Ascending aorta (tissue), 2 donors: ENCODE measurements around the gene SERPINA4. TPM values are rescaled to one million over a fixed set of nuclear protein-coding genes. Genes with fewer than 3 reads are reported as not detected.

Source experiments
- DNase-seq, 2 donors: peaks; one replicate each; pipeline ENCODE4 v3.0.0-alpha.2; 2019; ENCODE audit warnings: low spot score in 2 of 2
- H3K27ac ChIP-seq, 2 donors: fragments of 200-600 bp; sonication (generic); one replicate each; pipeline ENCODE4 v1.5.1; 2016 to 2017; ENCODE audit warnings: mild to moderate bottlenecking in 1 of 2
- H3K27me3 ChIP-seq: fragments of 200-600 bp; sonication (generic); one replicate; pipeline ENCODE4 v1.5.1; 2017
- H3K36me3 ChIP-seq, 2 donors: fragments of 200-600 bp; sonication (generic); one replicate each; pipeline ENCODE4 v1.5.1; 2016
- H3K4me1 ChIP-seq, 2 donors: fragments of 200-600 bp; sonication (generic); one replicate each; pipeline ENCODE4 v1.5.1; 2016 to 2017; ENCODE audit warnings: mild to moderate bottlenecking in 1 of 2
- H3K4me3 ChIP-seq, 2 donors: fragments of 200-600 bp; sonication (generic); one replicate each; pipeline ENCODE4 v1.5.1; 2016 to 2017; ENCODE audit warnings: mild to moderate bottlenecking in 1 of 2
- H3K9me3 ChIP-seq, 2 donors: fragments of 200-600 bp; sonication (generic); one replicate each; pipeline ENCODE4 v1.5.1; 2016
- intact Hi-C: fragments of 100-400 bp; cut with DNase I; formaldehyde crosslinking; loops from one replicate; pipeline ENCODE4 v1.15.1; 2023
- total RNA-seq: library from RNA; depleted of rRNA; stranded (reverse); fragments of >200 nt; gene quantifications from one replicate; pipeline ENCODE4 v1.1.0, GENCODE V29; 2016
- TF ChIP-seq, protein P1 (sequence below), 3 experiments: fragments of 200-600 bp in 2 of 3; fragments of 450-650 bp in 1 of 3; sonication (generic) in 2 of 3; IDR thresholded peaks; one replicate each; pipeline ENCODE4 v1.5.1; 2016 to 2019; ENCODE audit warnings: antibody characterized with exemption in 3 of 3, mild to moderate bottlenecking in 1 of 3, moderate library complexity in 1 of 3

SERPINA4 gene
- total RNA-seq, 1 donor from 2014 or later: not detected

DNA sequence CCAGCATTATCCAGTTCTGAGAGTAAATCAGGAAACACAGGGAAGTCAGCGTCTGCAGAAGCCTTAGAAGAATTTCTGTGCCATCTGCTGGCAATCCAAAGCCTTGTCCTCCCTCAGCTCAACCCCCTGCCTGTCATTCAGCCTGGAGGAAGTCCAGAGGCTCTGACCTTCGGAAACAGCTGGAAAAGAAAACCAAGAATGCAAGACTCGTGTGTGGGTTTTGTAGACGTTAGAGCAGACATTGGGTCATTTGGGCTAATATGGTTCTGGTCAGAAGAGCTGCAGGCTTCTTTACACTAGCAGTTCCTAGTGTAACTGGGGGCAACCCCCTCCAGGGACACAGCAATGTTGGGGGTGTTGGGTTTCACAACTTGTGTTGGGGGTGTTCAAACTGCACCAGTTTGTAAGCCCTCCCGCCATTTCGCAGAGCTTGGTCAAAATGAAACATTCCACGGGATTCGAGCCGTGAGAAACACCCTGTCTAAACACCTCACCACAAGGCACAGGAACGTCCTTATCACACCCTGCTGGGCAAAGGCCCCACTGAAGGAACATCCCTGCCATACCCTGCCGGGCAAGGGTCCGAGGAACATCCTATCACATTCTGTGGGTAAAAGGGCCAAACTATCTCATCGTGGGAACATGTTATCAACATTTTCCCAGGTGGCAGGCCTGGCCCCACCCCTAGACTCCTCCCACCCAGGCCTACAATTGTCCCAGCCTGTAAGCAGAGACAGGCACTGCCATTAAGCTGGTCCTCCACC, 21.0 kb upstream of the SERPINA4 start:
- intact Hi-C loops: no loop called here
- H3K27me3 ChIP-seq: no peaks in the 10 kb centered on the region
- H3K4me1 ChIP-seq: no peaks in the 10 kb centered on the region
- no peak for DNase-seq
- no peak overlapping the region for H3K4me3 ChIP-seq
- TF ChIP-seq, protein P1, sequence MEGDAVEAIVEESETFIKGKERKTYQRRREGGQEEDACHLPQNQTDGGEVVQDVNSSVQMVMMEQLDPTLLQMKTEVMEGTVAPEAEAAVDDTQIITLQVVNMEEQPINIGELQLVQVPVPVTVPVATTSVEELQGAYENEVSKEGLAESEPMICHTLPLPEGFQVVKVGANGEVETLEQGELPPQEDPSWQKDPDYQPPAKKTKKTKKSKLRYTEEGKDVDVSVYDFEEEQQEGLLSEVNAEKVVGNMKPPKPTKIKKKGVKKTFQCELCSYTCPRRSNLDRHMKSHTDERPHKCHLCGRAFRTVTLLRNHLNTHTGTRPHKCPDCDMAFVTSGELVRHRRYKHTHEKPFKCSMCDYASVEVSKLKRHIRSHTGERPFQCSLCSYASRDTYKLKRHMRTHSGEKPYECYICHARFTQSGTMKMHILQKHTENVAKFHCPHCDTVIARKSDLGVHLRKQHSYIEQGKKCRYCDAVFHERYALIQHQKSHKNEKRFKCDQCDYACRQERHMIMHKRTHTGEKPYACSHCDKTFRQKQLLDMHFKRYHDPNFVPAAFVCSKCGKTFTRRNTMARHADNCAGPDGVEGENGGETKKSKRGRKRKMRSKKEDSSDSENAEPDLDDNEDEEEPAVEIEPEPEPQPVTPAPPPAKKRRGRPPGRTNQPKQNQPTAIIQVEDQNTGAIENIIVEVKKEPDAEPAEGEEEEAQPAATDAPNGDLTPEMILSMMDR (IDR thresholded peaks at IDR 0.05): no peak
- no peaks in the 10 kb centered on the region for H3K9me3 ChIP-seq
- no peak overlapping the region for H3K27ac ChIP-seq
- H3K36me3 ChIP-seq: no peaks in the 10 kb centered on the region

DNA sequence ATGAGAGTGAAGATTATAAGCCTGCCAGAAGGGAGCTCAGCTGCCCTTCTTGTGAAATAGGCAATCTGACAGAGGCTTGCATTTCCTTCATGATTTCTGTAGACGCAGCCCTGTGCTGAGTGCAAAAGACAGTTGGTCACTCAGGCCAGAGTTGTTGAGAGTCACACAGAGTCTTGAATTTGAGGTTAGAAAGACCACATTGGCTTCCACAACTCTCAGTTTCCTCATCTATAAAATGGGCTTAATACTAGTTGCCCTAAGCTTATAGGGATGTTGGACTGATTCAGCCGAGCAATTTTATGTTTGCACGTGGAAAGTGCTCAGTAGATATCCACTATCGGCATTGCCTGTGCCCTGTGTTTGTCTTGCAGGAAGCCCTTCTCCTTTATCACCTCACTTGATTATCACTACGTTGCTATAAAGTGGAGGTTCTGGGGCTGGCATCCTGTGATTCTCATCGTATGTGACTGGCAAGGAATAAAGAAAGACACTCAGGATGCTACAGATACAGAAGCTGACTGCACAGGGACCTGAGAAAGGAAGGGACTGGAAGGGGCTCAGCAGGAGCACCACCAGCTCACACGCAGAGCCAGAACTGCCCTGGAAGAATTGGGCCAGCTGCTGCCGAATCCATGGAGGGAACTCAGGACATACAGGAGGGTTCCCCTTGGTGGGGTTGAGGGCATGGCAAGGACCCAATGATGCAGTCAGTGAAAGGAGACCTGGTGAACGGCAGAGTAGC, 19.8 kb upstream of the SERPINA4 start:
- H3K9me3 ChIP-seq: no peaks in the 10 kb centered on the region
- DNase-seq: peak in 1 of 2 donors; percentile 42
- H3K4me3 ChIP-seq: no peak overlapping the region
- intact Hi-C loops: no loop called here
- TF ChIP-seq, protein P1 (IDR thresholded peaks at IDR 0.05): no peak
- H3K4me1 ChIP-seq: no peaks in the 10 kb centered on the region
- H3K27me3 ChIP-seq: no peaks in the 10 kb centered on the region
- H3K36me3 ChIP-seq: no peaks in the 10 kb centered on the region
- H3K27ac ChIP-seq: no peak overlapping the region

DNA sequence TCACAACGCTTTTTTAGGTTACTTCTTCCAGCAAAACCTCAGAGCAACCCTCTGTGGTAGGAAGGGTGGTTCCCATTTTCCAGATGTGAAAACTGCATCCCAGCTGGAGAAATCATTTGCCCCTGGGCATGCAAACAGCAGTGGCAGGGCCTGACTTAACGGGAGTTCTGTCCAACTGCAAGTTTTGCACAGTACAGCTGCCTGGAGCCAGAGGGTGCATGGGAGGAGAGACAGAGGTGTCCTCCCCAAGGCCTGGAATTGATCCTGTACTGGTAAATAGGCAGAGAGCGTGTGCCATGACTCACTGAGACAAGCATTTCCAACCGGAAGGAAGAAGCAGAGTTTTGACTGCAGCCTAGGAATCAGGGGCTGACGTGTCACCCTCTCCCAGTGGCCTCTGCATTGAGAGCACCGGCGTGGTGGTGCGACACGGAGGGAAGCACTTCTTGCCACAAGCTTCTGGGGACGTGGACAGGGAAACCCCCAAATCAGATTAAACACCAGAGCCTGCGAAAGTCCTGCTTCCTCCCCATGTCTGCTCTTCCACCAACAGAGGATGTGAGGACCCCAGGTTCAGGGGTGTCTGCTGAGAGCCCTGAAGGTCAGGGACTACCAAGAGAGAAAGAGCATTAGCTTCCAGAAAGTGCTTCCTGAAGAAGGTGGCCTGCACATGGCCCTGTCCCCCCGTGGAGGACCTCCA, 19.0 kb upstream of the SERPINA4 start:
- Histone ChIP-seq H3K27ac (no peak overlapping the region), H3K27me3 (no peaks in the 10 kb centered on the region), H3K9me3 (no peaks in the 10 kb centered on the region), H3K36me3 (no peaks in the 10 kb centered on the region), H3K4me1 (no peaks in the 10 kb centered on the region), H3K4me3 (no peak overlapping the region)
- peak in 1 of 2 donors; percentile 42 for DNase-seq
- TF ChIP-seq, protein P1 (IDR thresholded peaks at IDR 0.05): no peak
- intact Hi-C loops: no loop called here

- Histone ChIP-seq H3K4me3 (no peak overlapping the region), H3K27me3 (no peaks in the 10 kb centered on the region), H3K27ac (no peak overlapping the region), H3K9me3 (no peaks in the 10 kb centered on the region), H3K4me1 (no peaks in the 10 kb centered on the region), H3K36me3 (no peaks in the 10 kb centered on the region)
- peak in 1 of 2 donors; percentile 38 for DNase-seq
- TF ChIP-seq, protein P1 (IDR thresholded peaks at IDR 0.05): no peak
- intact Hi-C loops: no loop called here
Measured at GRCh38 chr14:94542811-94543440, 18.3 kb upstream of the SERPINA4 start.

GRCh38 chr14:94543449-94544124, 17.7 kb upstream of the SERPINA4 start:
- H3K9me3 ChIP-seq: no peaks in the 10 kb centered on the region
- intact Hi-C loops: no loop called here
- no peaks in the 10 kb centered on the region for H3K4me1 ChIP-seq
- no peak overlapping the region for H3K4me3 ChIP-seq
- TF ChIP-seq, protein P1 (IDR thresholded peaks at IDR 0.05): no peak
- DNase-seq: peak in 1 of 2 donors; percentile 54
- H3K27ac ChIP-seq: no peak overlapping the region
- no peaks in the 10 kb centered on the region for H3K36me3 ChIP-seq
- no peaks in the 10 kb centered on the region for H3K27me3 ChIP-seq
